Skin of body (tissue), 2 donors: ENCODE data around the gene REPIN1. TPM values are rescaled to one million over a fixed set of nuclear protein-coding genes. Genes with fewer than 3 reads are reported as not detected.

Source experiments
- DNase-seq: peaks from one replicate; lab custom pipeline; 2025; lab: John Stamatoyannopoulos, UW
- total RNA-seq: library from RNA; depleted of rRNA; stranded (reverse); fragments of >200 nt; gene quantifications from one replicate; pipeline ENCODE4 v1.2.3, GENCODE V29; 2014

The REPIN1 gene
- total RNA-seq = 21.1 TPM

GRCh38 chr7:150368096-150368883 is at the start of gene REPIN1:
TSS of gene REPIN1 (plus strand) at chr7:150368822. CDS start at chr7:150369712, 890 bp downstream.
- DNase-seq = peak; percentile 73

GRCh38 chr7:150321788-150322113 is 46.9 kb upstream of the REPIN1 start:
- no peak for DNase-seq

GRCh38 chr7:150322114-150322832 is 46.3 kb upstream of the REPIN1 start:
- DNase-seq = no peak

- DNase-seq = no peak
Measured at GRCh38 chr7:150322833-150323681, 45.6 kb upstream of the REPIN1 start, which contains the start of the genes ACTR3C and LRRC61. TSS of gene ACTR3C (minus strand) at chr7:150323545. CDS start at chr7:150295296, 28,249 bp downstream. TSS of gene LRRC61 (plus strand) at chr7:150323355. CDS start at chr7:150336862, 13,507 bp downstream.

- DNase-seq = peak; percentile 5
Measured at GRCh38 chr7:150323682-150324372, 44.8 kb upstream of the REPIN1 start.

GRCh38 chr7:150324373-150324961 is 44.2 kb upstream of the REPIN1 start:
- DNase-seq = no peak

- DNase-seq = no peak
Measured at GRCh38 chr7:150325110-150325611, 43.5 kb upstream of the REPIN1 start.

GRCh38 chr7:150325901-150326300 is 42.7 kb upstream of the REPIN1 start:
- DNase-seq = no peak

GRCh38 chr7:150326657-150327268 is 41.9 kb upstream of the REPIN1 start:
- DNase-seq = no peak

- no peak for DNase-seq
Measured at GRCh38 chr7:150327308-150327707, 41.3 kb upstream of the REPIN1 start.

GRCh38 chr7:150329331-150330120 is 39.1 kb upstream of the REPIN1 start:
- no peak for DNase-seq

GRCh38 chr7:150330211-150330885 is 38.3 kb upstream of the REPIN1 start:
- DNase-seq = no peak

- no peak for DNase-seq
Measured at GRCh38 chr7:150332852-150333635, 35.6 kb upstream of the REPIN1 start.

- DNase-seq = no peak
Measured at GRCh38 chr7:150333659-150334058, 35.0 kb upstream of the REPIN1 start.

- DNase-seq = no peak
Measured at GRCh38 chr7:150334108-150334507, 34.5 kb upstream of the REPIN1 start.

- peak; percentile 66 for DNase-seq
Measured at GRCh38 chr7:150335108-150335773, 33.4 kb upstream of the REPIN1 start.

GRCh38 chr7:150335774-150336112 is 32.9 kb upstream of the REPIN1 start:
- no peak for DNase-seq
